Measurements from ENCODE around the gene ERFL. TPM values are rescaled to one million over a fixed set of nuclear protein-coding genes. Genes with fewer than 3 reads are reported as not detected.

The ERFL gene
- total RNA-seq, 1 experiment from 2014 or later = 0.79 TPM

DNA sequence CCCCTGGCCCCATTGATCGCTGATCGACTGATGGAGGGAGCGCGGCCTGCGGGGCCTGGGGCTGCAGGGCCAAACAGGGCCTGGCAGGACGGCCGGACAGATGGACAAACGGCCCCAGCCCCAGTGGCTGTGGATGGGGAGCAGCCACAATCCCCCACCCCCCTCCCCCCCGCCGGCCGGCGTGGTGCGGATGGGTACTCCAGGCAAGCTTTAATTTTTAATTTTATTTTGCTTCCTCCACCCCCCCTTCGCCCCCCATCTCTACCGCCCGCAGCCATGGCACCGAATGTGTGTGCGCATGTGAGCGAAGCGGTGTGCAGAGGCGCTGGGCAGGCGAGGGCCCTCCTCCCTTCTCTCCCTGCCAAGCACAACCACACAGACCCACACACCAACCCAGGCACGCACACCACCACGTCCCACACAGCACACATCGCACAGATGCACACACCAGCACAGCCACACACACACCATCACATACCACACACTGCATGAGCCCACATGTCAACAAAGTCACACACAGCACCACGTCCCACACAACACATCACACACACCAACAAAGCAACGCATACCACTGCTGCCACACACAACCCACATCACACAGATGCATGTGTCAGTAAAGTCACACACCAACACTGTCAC lies 12.4 kb downstream of the ERFL start:
- ChIA-PET RAD21 (ENCODE audit: low non-redundant PET in 1 of 2, low total read pairs in 2 of 2, uncharacterized antibody in 2 of 2, unreplicated experiment in 2 of 2) (no interaction called here), CTCF (no interaction called here), POLR2A (no interaction called here)
- Histone ChIP-seq H4K20me1 (ENCODE audit: insufficient read depth) (no peaks in the 10 kb centered on the region), H2AFZ (ENCODE audit: low read depth, low read length, poor library complexity, severe bottlenecking) (no peak overlapping the region), H3K4me2 (ENCODE audit: low read length) (no peak overlapping the region), H3K9me3 (ENCODE audit: control insufficient read depth in 1 of 2, insufficient read depth in 1 of 2, low read depth in 1 of 2, low read length in 2 of 2) (no peaks in the 10 kb centered on the region), H3K36me3 (ENCODE audit: control insufficient read depth in 1 of 2, insufficient read depth in 2 of 2, low read length in 2 of 2) (no peaks in the 10 kb centered on the region), H3K27me3 (ENCODE audit: insufficient read depth, low read length) (no peaks in the 10 kb centered on the region; the same call in 1 of the 2 replicates), H3K9me2 (ENCODE audit: insufficient read depth) (no peaks in the 10 kb centered on the region), H3K4me3 (replicated peaks in 1 of 2; ENCODE audit: low read depth in 1 of 2, low read length in 2 of 2) (no peak overlapping the region), H3K79me2 (ENCODE audit: insufficient read depth, low read length) (no peaks in the 10 kb centered on the region), H3K27ac (ENCODE audit: low read depth, low read length) (no peak overlapping the region), H3K4me1 (ENCODE audit: control insufficient read depth in 1 of 2, insufficient read depth in 2 of 2, low read length in 2 of 2) (no peaks in the 10 kb centered on the region), H3K9ac (ENCODE audit: low read length) (no peak overlapping the region)
- TF ChIP-seq SIN3A (IDR thresholded peaks at IDR 0.05; ENCODE audit: low read depth) (no peak), EGR1 (IDR thresholded peaks at IDR 0.05; ENCODE audit: low read depth) (no peak), EZH2 (IDR thresholded peaks at IDR 0.05) (no peak), FOSL1 (IDR thresholded peaks at IDR 0.05; ENCODE audit: low read depth) (no peak), POLR2AphosphoS5 (IDR thresholded peaks at IDR 0.05; ENCODE audit: low read depth, low read length) (no peak), EZH2phosphoT487 (IDR thresholded peaks at IDR 0.05; ENCODE audit: borderline replicate concordance) (no peak), ATF3 (IDR thresholded peaks at IDR 0.05) (no peak), MAX (IDR thresholded peaks at IDR 0.05) (no peak), SRF (IDR thresholded peaks at IDR 0.05; ENCODE audit: low read depth) (no peak), CBX3 (IDR thresholded peaks at IDR 0.05; ENCODE audit: low read depth) (no peak), REST (IDR thresholded peaks at IDR 0.05; ENCODE audit: low read depth) (no peak), ELF1 (IDR thresholded peaks at IDR 0.05; ENCODE audit: borderline replicate concordance, low read depth) (no peak), POLR2A (IDR thresholded peaks at IDR 0.05; ENCODE audit: borderline replicate concordance, extremely low read depth, insufficient read depth, insufficient read length) (no peak), CEBPB (IDR thresholded peaks at IDR 0.05; ENCODE audit: low read depth) (no peak), YY1 (IDR thresholded peaks at IDR 0.05; ENCODE audit: extremely low read depth, insufficient replicate concordance, low read depth, low read length) (no peak), SP1 (IDR thresholded peaks at IDR 0.05; ENCODE audit: low read depth) (no peak)
- TF ChIP-seq, protein P1, sequence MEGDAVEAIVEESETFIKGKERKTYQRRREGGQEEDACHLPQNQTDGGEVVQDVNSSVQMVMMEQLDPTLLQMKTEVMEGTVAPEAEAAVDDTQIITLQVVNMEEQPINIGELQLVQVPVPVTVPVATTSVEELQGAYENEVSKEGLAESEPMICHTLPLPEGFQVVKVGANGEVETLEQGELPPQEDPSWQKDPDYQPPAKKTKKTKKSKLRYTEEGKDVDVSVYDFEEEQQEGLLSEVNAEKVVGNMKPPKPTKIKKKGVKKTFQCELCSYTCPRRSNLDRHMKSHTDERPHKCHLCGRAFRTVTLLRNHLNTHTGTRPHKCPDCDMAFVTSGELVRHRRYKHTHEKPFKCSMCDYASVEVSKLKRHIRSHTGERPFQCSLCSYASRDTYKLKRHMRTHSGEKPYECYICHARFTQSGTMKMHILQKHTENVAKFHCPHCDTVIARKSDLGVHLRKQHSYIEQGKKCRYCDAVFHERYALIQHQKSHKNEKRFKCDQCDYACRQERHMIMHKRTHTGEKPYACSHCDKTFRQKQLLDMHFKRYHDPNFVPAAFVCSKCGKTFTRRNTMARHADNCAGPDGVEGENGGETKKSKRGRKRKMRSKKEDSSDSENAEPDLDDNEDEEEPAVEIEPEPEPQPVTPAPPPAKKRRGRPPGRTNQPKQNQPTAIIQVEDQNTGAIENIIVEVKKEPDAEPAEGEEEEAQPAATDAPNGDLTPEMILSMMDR (IDR thresholded peaks at IDR 0.05 in 2 of 3, conservative IDR thresholded peaks at IDR 0.05 in 1 of 3; ENCODE audit: borderline replicate concordance in 1 of 3, insufficient read depth in 1 of 3, low read depth in 2 of 3, low read length in 2 of 3) = no peak
- TF ChIP-seq, protein P2, sequence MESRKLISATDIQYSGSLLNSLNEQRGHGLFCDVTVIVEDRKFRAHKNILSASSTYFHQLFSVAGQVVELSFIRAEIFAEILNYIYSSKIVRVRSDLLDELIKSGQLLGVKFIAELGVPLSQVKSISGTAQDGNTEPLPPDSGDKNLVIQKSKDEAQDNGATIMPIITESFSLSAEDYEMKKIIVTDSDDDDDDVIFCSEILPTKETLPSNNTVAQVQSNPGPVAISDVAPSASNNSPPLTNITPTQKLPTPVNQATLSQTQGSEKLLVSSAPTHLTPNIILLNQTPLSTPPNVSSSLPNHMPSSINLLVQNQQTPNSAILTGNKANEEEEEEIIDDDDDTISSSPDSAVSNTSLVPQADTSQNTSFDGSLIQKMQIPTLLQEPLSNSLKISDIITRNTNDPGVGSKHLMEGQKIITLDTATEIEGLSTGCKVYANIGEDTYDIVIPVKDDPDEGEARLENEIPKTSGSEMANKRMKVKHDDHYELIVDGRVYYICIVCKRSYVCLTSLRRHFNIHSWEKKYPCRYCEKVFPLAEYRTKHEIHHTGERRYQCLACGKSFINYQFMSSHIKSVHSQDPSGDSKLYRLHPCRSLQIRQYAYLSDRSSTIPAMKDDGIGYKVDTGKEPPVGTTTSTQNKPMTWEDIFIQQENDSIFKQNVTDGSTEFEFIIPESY (IDR thresholded peaks at IDR 0.05; ENCODE audit: extremely low read depth, insufficient replicate concordance, low read length) = no peak
- intact Hi-C loops (cut with micrococcal nuclease) = no loop called here
- no TSS peak for BruUV-seq (replicated peaks)
- no peak for ATAC-seq
- DNase-seq (ENCODE audit: low read depth, low spot score) = no peak

Measured in HCT116 (cell line).